Urinary bladder (tissue), 4 donors: Measurements from ENCODE around the gene THEMIS2. TPM values are rescaled to one million over a fixed set of nuclear protein-coding genes. Genes with fewer than 3 reads are reported as not detected.
"Not testable (repeated sequence)": the region's sequence is repeated elsewhere in the genome, so short reads cannot be mapped to it uniquely, and the experiment has no call there.

Experiments used
- DNase-seq: peaks from one replicate; pipeline ENCODE4 v3.0.0-alpha.2; 2015; ENCODE audit errors: extremely low spot score
- H3K27ac ChIP-seq: one replicate; pipeline ENCODE4 v1.5.1; 2013; ENCODE audit warnings: low read depth, mild to moderate bottlenecking, moderate library complexity
- H3K36me3 ChIP-seq: one replicate; pipeline ENCODE4 v1.6.1; 2013; ENCODE audit warnings: mild to moderate bottlenecking, moderate library complexity; ENCODE audit not compliant: insufficient read depth
- H3K4me1 ChIP-seq: one replicate; pipeline ENCODE4 v1.6.1; 2013; ENCODE audit warnings: mild to moderate bottlenecking, moderate library complexity; ENCODE audit not compliant: insufficient read depth
- H3K4me3 ChIP-seq: one replicate; pipeline ENCODE4 v1.5.1; 2013; ENCODE audit warnings: low read depth, low read length
- WGBS: extraction: QIAGEN DNeasy Blood & Tissue Kit; methylation state at CpG from one replicate; pipeline ENCODE4 v1.1.7; 2013; 5-methylcytosine and 5-hydroxymethylcytosine counted together
- polyA plus RNA-seq: library from polyadenylated mRNA; stranded (reverse); fragments of 200-250 nt; gene quantifications from one replicate; pipeline ENCODE4 v1.2.3, GENCODE V29; 2013
- total RNA-seq: library from RNA; depleted of rRNA; stranded (reverse); fragments of >200 nt; gene quantifications from one replicate; pipeline ENCODE4 v1.2.3, GENCODE V29; 2014
- donor health status: healthy with polysubstance abuse.
- donor health status: healthy.

The THEMIS2 gene
- total and polyA plus RNA-seq, 2 donors, result 7.3 to 17.6 TPM

GRCh38 chr1:27856561-27857343 lies 15.6 kb upstream of the THEMIS2 start:
- no peak for DNase-seq
- Histone ChIP-seq H3K4me1 (no peaks in the 10 kb centered on the region), H3K36me3 (no peaks in the 10 kb centered on the region), H3K4me3 (no peak overlapping the region), H3K27ac (no peak overlapping the region)
- 69% methylated on average over 12 of the region's 12 CpGs for WGBS

GRCh38 chr1:27857552-27857951 lies 14.8 kb upstream of the THEMIS2 start:
- 86% methylated on average over 11 of the region's 11 CpGs for WGBS
- H3K27ac ChIP-seq, H3K4me3 ChIP-seq, H3K36me3 ChIP-seq, H3K4me1 ChIP-seq, DNase-seq: not testable (repeated sequence)

GRCh38 chr1:27858072-27858948 lies 14.0 kb upstream of the THEMIS2 start:
- Histone ChIP-seq H3K4me1 (no peaks in the 10 kb centered on the region), H3K4me3 (no peak overlapping the region), H3K36me3 (no peaks in the 10 kb centered on the region), H3K27ac (no peak overlapping the region)
- 30% methylated on average over 10 of the region's 10 CpGs for WGBS
- DNase-seq, result peak; percentile 25

DNA sequence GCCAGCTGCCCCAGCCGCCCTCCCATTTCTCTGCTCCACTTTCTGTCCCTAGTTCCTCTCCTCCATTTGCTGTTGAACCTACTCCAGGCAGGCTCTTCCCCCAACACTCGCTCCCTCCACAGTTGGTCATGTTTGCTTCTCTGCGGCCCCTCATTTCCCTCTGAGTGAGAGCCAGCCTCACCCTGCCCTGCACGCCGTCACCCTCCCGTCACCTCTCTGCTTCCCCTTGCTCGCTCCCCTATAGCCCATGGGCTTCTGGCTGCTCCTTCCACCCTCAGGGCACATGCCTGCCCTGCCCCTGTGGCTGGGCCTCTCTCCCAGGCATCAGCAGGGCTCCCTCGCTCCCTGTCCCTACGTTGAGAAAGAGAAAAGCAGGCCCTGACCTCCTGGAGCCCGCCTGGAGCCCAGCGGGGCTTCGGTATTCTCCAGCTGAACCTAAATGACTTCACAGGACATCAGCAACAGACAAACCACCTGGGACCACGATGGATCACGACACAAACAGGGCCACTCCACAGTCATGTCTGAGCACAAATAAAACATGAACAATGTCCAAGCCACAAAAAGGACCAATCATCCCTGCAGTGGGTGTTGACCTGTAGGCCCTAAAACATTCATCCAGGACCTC lies 13.3 kb upstream of the THEMIS2 start:
- WGBS, result 83% methylated on average over 14 of the region's 14 CpGs
- Histone ChIP-seq H3K4me1 (no peaks in the 10 kb centered on the region), H3K4me3 (no peak overlapping the region), H3K36me3 (no peaks in the 10 kb centered on the region), H3K27ac (no peak overlapping the region)
- no peak for DNase-seq

GRCh38 chr1:27861436-27861835 lies 10.9 kb upstream of the THEMIS2 start:
- DNase-seq, result no peak
- WGBS, result 93% methylated on average over 10 of the region's 10 CpGs
- no peaks in the 10 kb centered on the region for H3K4me1 ChIP-seq
- no peaks in the 10 kb centered on the region for H3K36me3 ChIP-seq
- H3K4me3 ChIP-seq, result no peak overlapping the region
- H3K27ac ChIP-seq, result no peak overlapping the region

GRCh38 chr1:27862004-27862403 lies 10.3 kb upstream of the THEMIS2 start:
- Histone ChIP-seq H3K4me1 (no peaks in the 10 kb centered on the region), H3K36me3 (no peaks in the 10 kb centered on the region), H3K27ac (no peak overlapping the region), H3K4me3 (no peak overlapping the region)
- WGBS, result 81% methylated on average over 3 of the region's 3 CpGs
- DNase-seq, result no peak

DNA sequence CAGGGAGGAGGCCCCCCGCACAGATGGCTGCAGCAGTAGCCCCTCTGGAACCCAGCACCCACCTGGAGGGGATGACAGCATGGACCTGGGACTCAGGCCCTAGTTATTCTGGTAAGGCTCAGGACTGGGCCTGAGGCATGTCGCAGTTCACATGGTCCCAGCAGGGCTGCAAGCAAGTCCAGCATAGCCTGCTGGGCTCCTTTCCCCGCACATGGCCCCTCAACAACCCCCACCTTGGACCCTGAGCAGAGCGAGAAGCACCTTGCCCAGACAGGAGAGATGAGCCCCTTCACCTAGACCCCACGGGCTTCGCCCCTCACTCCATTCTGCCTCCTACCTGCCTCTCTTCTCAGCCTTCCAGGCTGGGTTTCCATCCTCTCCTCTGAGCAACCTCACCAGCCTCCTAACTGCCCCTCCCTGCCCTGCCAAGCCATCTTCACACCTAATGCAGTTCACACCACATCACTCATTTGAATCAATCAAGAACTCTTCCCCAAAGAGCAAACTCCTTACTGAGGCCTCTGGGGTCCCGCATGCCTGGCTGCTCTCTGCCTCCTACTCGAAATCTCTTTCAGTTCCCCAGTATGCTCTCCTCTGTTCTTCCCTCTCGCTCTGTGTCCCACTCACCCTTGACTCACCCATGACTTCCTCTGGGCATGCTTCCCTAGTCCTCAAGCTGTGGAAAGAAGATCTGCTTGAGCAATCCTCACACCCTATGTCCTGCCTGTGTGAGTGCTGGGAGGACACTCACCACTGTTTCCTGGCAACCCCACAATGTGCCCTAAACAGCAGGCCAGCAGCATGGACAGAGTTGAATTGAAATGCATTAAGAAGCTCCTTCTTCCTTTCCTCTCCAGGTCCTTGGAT lies 9.4 kb upstream of the THEMIS2 start:
- no peak overlapping the region for H3K4me3 ChIP-seq
- WGBS, result 87% methylated on average over 9 of the region's 9 CpGs
- DNase-seq, result no peak
- H3K27ac ChIP-seq, result no peak overlapping the region
- no peaks in the 10 kb centered on the region for H3K4me1 ChIP-seq
- H3K36me3 ChIP-seq, result no peaks in the 10 kb centered on the region

- no peaks in the 10 kb centered on the region for H3K4me1 ChIP-seq
- WGBS, result 79% methylated on average over 1 of the region's 1 CpG
- no peaks in the 10 kb centered on the region for H3K36me3 ChIP-seq
- H3K27ac ChIP-seq, result no peak overlapping the region
- no peak for DNase-seq
- H3K4me3 ChIP-seq, result no peak overlapping the region
Observed at GRCh38 chr1:27863538-27863915, 8.8 kb upstream of the THEMIS2 start.

DNA sequence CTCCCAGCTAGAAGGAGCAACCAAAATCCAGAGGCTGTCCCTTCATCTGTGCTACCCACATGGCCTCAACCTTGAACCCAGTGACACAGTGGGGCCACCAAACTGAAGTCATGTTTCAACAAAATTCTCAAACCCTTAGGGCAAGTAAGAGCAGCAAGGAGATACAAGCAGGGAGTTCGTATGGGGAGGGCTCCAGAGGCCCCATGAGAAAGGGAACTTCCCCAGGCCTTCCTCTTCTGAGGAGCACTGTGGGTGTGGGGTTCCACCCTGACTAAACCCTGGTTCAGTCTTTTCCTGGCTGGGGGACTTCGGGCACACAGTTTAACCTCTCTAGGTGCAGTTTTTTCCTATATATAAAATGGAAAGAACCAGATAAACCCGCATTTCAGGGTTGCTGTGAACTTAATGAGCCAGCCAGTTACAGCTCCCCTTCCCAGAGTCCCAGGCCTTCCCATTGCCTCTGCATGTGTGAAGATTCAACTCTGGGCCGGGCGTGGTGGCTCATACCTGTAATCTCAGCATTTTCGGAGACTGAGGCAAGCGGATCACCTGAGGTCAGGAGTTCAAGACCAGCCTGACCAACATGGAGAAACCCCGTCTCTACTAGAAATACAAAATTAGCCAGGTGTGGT lies 8.0 kb upstream of the THEMIS2 start:
- no peak for DNase-seq
- H3K4me1 ChIP-seq, result no peaks in the 10 kb centered on the region
- no peak overlapping the region for H3K4me3 ChIP-seq
- WGBS, result 77% methylated on average over 8 of the region's 8 CpGs
- no peak overlapping the region for H3K27ac ChIP-seq
- no peaks in the 10 kb centered on the region for H3K36me3 ChIP-seq

DNA sequence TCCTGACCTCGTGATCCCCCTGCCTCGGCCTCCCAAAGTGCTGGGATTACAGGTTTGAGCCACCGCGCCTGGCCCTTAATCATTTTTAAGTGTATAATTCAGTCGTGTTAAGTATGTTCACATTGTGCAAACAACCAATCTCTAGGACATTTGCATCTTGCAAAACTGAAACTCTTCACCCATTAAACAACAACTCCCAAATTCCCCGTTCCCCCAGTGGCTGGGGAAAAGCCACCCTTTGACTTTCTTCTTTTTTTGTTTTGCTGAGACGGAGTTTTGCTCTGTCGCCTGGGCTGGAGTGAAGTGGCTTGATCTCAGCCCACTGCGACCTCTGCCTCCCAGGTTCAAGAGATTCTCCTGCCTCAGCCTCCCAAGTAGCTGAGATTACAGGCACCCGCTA lies 6.5 kb upstream of the THEMIS2 start:
- Histone ChIP-seq H3K27ac (no peak overlapping the region), H3K4me3 (no peak overlapping the region), H3K4me1 (no peaks in the 10 kb centered on the region), H3K36me3 (no peaks in the 10 kb centered on the region)
- DNase-seq, result no peak
- 91% methylated on average over 10 of the region's 10 CpGs for WGBS

- Histone ChIP-seq H3K4me3 (no peak overlapping the region), H3K36me3 (no peaks in the 10 kb centered on the region), H3K4me1 (no peaks in the 10 kb centered on the region), H3K27ac (no peak overlapping the region)
- WGBS, result 81% methylated on average over 11 of the region's 11 CpGs
- no peak for DNase-seq
Observed at GRCh38 chr1:27868556-27868931, 3.8 kb upstream of the THEMIS2 start.

- H3K4me1 ChIP-seq, result no peaks in the 10 kb centered on the region
- H3K27ac ChIP-seq, result no peak overlapping the region
- H3K4me3 ChIP-seq, result no peak overlapping the region
- no peaks in the 10 kb centered on the region for H3K36me3 ChIP-seq
- no peak for DNase-seq
- 61% methylated on average over 16 of the region's 16 CpGs for WGBS
Observed at GRCh38 chr1:27868932-27869718, 3.2 kb upstream of the THEMIS2 start.
